OCI-LY1 (cell line): ENCODE data around the gene CRYBG1.
"Not testable (repeated sequence)": the region's sequence is repeated elsewhere in the genome, so short reads cannot be mapped to it uniquely, and the experiment has no call there.

Source experiments
- CTCF ChIP-seq: fragments of 200-600 bp; sonication (generic), shearing (Covaris generic); IDR thresholded peaks from 2 replicates; pipeline ENCODE4 v1.5.1; 2017; ENCODE audit warnings: mild to moderate bottlenecking, antibody characterized with exemption, low read length, moderate library complexity, mixed read lengths
- EZH2 ChIP-seq: fragments of 200-600 bp; sonication (generic), shearing (Covaris generic); IDR thresholded peaks from 2 replicates; pipeline ENCODE4 v1.8.0; 2017; ENCODE audit warnings: borderline replicate concordance, mixed run types, mild to moderate bottlenecking, antibody characterized with exemption, low read length, moderate library complexity, mixed read lengths

- not testable (repeated sequence) for TF ChIP-seq CTCF, EZH2
Observed at GRCh38 chr6:106588937-106589336, 228.4 kb downstream of the CRYBG1 start.
